T-helper 1 cell treated with Interleukin-12 subunit alpha and Interleukin-12 subunit beta and Interleukin-4 antibody, amounts not matched to agents 30 ng/mL and 1 ng/mL, for 36 hours (primary cell): ENCODE results near the gene FARP1. TPM values are rescaled to one million over a fixed set of nuclear protein-coding genes. Genes with fewer than 3 reads are reported as not detected.
"Not testable (repeated sequence)": the region's sequence is repeated elsewhere in the genome, so short reads cannot be mapped to it uniquely, and the experiment has no call there.

Source experiments
- intact Hi-C: fragments of 100-400 bp; cut with micrococcal nuclease; formaldehyde crosslinking; loops from one replicate; pipeline ENCODE4 v1.15.1; 2024
- total RNA-seq: library from RNA; stranded (reverse); gene quantifications from 2 replicates; pipeline ENCODE4 v1.2.3, GENCODE V29; 2022

The FARP1 gene
- total RNA-seq, 1 donor from 2014 or later = 0.17 TPM

GRCh38 chr13:98352226-98352625 lies 209.3 kb downstream of the FARP1 start:
- intact Hi-C loops = no loop called here

DNA sequence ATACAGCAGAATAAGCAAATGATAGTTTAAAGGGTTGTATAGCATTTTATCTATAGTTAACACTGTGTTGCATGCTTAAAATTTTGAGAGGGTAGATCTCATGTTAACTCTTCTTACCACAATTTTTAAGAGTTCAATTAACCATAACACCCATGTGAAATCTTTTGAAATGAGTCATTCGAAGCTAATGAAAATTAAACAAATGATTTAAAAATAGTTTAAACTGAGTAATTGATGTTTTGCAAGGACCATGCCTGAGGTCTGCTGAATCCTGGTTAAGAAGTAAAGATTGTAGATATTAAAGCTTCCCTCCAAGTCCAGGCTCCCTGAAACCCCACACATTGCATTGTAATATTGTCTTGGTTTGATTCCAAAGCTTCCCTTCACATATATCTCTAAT lies 210.9 kb downstream of the FARP1 start:
- intact Hi-C loops = no loop called here

DNA sequence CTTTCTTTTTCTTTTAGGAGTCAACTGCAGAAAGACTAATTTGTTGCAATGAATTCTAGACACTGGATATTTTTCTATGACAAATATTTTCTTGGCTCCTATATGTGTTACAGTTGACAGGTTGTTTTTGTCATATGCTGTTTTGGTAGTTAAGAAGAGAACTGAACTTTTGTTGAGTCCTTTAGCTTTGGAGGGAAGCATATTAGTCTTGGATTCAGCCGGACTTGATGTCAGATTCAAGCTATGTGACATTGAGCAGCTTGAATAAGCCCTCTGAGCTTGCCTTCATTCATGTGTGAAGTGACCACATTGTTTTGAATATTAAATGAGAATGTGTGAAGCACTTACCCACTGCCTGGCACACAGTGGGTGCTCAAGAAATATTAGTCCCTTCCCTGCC lies 216.0 kb downstream of the FARP1 start:
- intact Hi-C loops = no loop called here

GRCh38 chr13:98360545-98360944 lies 217.7 kb downstream of the FARP1 start:
- intact Hi-C loops = no loop called here

DNA sequence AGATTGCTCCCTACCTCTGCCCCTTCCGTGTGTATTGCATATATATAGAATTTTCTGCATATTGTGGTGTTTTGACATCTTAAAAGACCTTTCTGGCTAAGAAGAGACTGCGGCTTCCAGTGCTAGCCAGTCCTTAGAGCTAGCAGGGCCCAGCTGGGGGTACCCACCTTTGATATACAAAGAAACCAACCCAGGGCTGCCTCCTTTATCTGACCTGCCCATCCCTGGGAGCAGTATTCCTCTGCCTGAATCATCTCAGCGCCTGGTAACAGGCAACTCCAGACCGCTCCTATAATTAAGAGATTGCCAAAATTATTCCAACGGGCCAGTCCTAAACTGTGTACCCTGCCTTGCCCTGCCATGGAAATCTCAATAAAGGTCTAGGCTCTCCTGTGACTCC lies 220.4 kb downstream of the FARP1 start:
- intact Hi-C loops = no loop called here

DNA sequence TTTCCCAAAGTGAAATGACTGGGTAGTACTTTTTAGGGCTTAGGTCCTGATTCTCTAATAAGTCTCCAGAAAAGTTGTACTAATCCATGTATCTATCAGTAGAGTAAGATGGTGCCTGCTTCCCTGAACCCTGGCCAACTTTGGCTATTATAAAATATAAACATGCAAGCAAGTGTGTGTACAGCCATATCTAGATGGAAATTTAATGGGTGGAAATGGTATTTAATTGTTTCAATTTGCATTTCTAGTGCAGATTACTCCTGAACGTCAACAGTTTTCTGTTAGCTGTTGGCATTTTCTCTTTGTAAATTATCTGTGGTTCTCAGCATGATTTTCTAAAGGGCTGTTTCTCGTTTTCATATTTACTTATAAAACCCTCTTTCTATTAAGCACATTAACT lies 221.3 kb downstream of the FARP1 start:
- intact Hi-C loops = no loop called here

GRCh38 chr13:98364647-98365046 lies 221.8 kb downstream of the FARP1 start:
- intact Hi-C loops = no loop called here

- intact Hi-C loops = no loop called here
These were observed 222.4 kb downstream of the FARP1 start for GRCh38 chr13:98365302-98365701.

DNA sequence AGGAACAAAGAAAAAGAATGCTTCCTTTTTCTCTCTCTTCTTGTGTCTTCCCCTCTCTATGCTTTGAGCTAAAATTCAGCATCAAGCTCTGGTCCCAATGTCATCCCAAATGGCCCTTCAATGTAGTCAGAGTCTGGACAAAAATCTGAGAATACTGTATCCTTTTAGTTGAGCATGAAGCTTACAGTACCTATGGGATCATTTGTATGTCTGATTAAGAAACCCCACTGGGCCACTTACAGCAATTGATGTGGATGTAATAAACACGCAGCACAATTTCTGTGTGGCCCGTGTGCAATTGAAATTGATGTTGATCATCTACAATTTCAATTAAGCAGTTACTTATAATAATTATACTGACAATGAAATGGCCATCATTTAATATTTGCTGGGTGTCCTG lies 223.1 kb downstream of the FARP1 start:
- intact Hi-C loops = no loop called here

GRCh38 chr13:98366443-98366842 lies 223.5 kb downstream of the FARP1 start:
- intact Hi-C loops = no loop called here

DNA sequence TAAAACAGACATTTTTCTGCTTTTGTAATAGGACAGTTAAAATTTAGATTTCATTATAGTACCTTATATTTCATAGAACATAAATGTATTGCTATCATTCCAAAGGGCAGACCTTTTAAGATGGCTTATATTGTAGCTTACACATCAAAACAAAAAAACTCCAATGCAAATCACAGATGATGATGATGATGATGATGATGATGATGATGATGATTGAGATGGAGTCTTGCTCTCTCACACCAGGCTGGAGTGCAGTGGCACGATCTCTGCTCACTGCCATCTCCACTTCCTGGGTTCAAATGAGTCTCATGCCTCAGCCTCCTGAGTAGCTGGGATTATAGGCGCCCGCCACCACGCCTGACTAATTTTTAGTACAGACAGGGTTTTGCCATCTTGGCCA lies 224.1 kb downstream of the FARP1 start:
- intact Hi-C loops = no loop called here

DNA sequence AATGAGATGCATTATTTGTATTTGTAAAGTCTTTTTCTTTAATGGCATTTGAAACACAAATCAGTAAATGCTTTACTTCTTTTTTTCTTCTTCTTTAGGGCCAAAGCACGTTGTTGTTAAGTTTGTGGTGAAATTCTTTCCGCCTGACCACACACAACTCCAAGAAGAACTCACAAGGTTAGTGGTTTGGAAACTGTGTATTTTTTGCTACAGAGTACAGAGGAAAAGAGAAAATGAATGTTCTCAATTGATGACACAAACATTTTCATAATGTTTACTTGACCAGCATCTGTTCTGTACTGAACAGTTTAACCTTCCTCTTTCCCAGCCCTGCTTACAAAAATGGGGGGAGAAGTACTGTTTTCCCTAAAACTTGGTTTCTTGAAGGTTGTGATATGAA lies 225.1 kb downstream of the FARP1 start:
- intact Hi-C loops = no loop called here

DNA sequence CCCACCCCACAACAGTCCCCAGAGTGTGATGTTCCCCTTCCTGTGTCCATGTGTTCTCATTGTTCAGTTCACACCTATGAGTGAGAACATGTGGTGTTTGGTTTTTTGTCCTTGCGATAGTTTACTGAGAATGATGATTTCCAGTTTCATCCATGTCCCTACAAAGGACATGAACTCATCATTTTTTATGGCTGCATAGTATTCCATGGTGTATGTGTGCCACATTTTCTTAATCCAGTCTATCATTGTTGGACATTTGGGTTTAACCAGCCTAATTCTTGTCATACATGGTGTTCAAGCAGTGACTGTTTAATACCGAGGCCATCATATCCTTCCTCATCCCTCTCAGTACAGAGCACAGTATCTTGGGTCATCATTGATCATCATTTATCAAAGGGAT lies 226.6 kb downstream of the FARP1 start:
- intact Hi-C loops = not testable (repeated sequence)

DNA sequence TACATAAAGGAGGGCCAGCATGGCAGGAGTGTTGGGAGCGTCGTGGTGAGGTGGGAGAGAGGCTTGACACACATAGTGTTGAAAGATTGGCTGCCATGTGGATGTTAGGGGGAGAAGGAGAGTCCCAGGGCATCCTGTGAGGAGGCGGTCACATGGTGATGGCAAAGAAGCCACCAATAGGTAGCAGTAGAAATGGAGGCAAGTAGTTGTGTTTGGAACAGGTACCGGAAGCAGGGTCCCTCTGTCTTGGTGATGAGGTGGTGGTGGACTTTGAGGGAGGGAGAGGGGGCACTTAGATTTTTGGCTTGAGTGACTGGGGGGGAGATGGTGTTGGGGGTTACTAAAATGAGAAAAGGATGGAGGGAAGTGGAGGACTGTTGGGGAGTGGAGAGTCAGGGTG lies 227.4 kb downstream of the FARP1 start:
- intact Hi-C loops = no loop called here

- intact Hi-C loops = no loop called here
These were observed 228.1 kb downstream of the FARP1 start for GRCh38 chr13:98370806-98371515.

DNA sequence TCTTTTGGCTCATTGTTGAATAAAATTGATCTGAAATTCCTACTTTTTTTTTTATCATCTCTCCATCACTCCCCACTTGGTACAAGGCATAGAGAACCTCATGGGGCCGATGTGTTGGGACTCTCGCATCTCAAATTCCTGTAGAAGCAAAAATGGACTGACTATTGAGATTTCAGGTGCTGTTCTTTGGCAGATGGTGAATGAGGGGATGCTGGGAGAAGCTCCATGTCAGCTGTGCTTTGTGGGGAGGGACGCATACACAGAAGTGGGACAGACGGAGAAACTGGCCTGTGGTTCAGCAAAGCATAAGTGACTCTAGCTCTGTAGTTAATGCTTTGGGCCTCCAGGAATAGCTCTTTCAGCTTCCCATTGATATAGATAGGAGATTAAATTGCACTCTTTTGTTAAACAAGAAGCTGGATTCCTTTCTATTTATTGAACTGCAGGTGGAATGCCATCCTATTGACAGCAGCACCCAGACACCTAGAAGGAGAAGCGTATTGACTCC lies 228.7 kb downstream of the FARP1 start:
- intact Hi-C loops = no loop called here

GRCh38 chr13:98372876-98373275 lies 230.0 kb downstream of the FARP1 start:
- intact Hi-C loops = no loop called here

- intact Hi-C loops = no loop called here
These were observed 231.9 kb downstream of the FARP1 start for GRCh38 chr13:98374750-98375149.

DNA sequence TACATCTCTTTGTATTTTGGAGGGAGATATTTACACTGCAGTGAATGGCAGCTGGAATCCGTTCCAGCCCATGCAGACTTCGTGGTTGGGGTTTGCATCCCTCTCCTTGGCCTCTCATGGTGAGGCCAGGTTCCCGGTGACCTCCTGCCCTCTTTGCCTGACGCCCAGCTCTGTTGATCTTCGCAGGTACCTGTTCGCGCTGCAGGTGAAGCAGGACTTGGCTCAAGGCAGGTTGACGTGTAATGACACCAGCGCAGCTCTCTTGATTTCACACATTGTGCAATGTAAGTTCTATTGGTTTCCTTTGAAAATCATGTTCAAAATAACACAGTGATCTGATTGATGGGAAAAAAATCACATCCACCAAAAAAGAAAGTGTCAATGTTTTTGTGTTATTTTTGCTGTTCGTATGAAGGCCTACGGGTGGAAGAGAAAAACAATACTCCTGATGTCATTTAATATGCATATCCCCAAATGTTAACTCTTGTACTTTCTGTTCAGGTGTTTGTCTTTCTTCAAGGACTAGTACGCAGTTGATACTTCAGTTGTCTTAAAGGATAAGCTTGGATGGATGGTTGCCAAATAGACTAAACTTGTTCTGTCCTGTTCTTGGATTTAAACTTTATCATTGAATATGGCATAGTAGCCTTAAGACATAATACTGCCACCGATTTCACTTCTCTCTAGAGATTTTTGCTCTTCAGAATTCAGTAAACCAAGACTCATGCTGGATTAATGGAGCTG lies 234.9 kb downstream of the FARP1 start:
- intact Hi-C loops = no loop called here

GRCh38 chr13:98384739-98385138 lies 241.8 kb downstream of the FARP1 start:
- intact Hi-C loops = no loop called here

DNA sequence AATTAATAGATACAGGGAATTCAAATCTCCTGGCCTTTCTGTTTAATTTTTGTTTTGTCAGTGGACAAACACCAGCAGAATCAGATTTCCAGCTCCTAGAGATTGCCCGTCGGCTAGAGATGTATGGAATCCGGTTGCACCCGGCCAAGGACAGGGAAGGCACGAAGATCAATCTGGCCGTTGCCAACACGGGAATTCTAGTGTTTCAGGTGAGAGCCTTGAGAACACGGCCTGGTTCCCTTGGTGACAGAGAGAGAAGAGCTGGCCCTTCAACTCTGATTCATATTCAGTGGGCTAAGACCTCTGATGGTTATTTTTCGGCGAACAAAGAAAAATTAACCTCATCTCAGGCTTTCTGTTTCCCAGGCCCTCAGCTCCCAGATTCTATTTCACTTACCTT lies 242.7 kb downstream of the FARP1 start:
- intact Hi-C loops = no loop called here

- intact Hi-C loops = no loop called here
These were observed 243.7 kb downstream of the FARP1 start for GRCh38 chr13:98386637-98387036.

GRCh38 chr13:98389319-98389718 lies 246.4 kb downstream of the FARP1 start:
- intact Hi-C loops = no loop called here
